HG03457 (cell line): Measurements from ENCODE around the gene PIEZO2.
"Not testable (repeated sequence)": the region's sequence is repeated elsewhere in the genome, so short reads cannot be mapped to it uniquely, and the experiment has no call there.

ENCODE experiments used
- ATAC-seq: cut with Tn5 transposase; IDR thresholded peaks from one replicate; pipeline ENCODE4 v1.9.1; 2021; ENCODE audit warnings: moderate number of reproducible peaks; ENCODE audit not compliant: unreplicated experiment

Gene PIEZO2

GRCh38 chr18:11150271-11150615 is 874 bp upstream of the PIEZO2 start:
- ATAC-seq = no peak

GRCh38 chr18:11148680-11149440 is 509 bp downstream of the PIEZO2 start:
- ATAC-seq = no peak

GRCh38 chr18:11147962-11148679 is 1.2 kb downstream of the PIEZO2 start:
- ATAC-seq = no peak

- no peak for ATAC-seq
Measured at GRCh38 chr18:11147371-11147951, 1.9 kb downstream of the PIEZO2 start.

- no peak for ATAC-seq
Measured at GRCh38 chr18:11146947-11147345, 2.4 kb downstream of the PIEZO2 start.

- no peak for ATAC-seq
Measured at GRCh38 chr18:11146238-11146946, 3.0 kb downstream of the PIEZO2 start.

GRCh38 chr18:11145413-11146191 is 3.8 kb downstream of the PIEZO2 start:
- no peak for ATAC-seq

GRCh38 chr18:11137400-11137799 is 12.0 kb downstream of the PIEZO2 start:
- ATAC-seq = no peak

- no peak for ATAC-seq
Measured at GRCh38 chr18:11136241-11136640, 13.1 kb downstream of the PIEZO2 start.

GRCh38 chr18:11134940-11135339 is 14.4 kb downstream of the PIEZO2 start:
- ATAC-seq = no peak

- not testable (repeated sequence) for ATAC-seq
Measured at GRCh38 chr18:11129059-11129458, 20.3 kb downstream of the PIEZO2 start.

- no peak for ATAC-seq
Measured at GRCh38 chr18:11125492-11126315, 23.7 kb downstream of the PIEZO2 start.

GRCh38 chr18:11124054-11124453 is 25.3 kb downstream of the PIEZO2 start:
- ATAC-seq = no peak

GRCh38 chr18:11121443-11121849 is 27.9 kb downstream of the PIEZO2 start:
- ATAC-seq = no peak

GRCh38 chr18:11119959-11120587 is 29.3 kb downstream of the PIEZO2 start:
- ATAC-seq = no peak

GRCh38 chr18:11119550-11119949 is 29.8 kb downstream of the PIEZO2 start:
- ATAC-seq = no peak

- no peak for ATAC-seq
Measured at GRCh38 chr18:11118051-11118766, 31.2 kb downstream of the PIEZO2 start.

- no peak for ATAC-seq
Measured at GRCh38 chr18:11115276-11115675, 34.1 kb downstream of the PIEZO2 start.

- no peak for ATAC-seq
Measured at GRCh38 chr18:11114653-11115052, 34.7 kb downstream of the PIEZO2 start.
